HG03521 (cell line): ENCODE results near the gene HECW1.
"Not testable (repeated sequence)": the region's sequence is repeated elsewhere in the genome, so short reads cannot be mapped to it uniquely, and the experiment has no call there.

Source experiments
- ATAC-seq: cut with Tn5 transposase; IDR thresholded peaks from one replicate; pipeline ENCODE4 v1.9.1; 2021; ENCODE audit warnings: mild to moderate bottlenecking, moderate library complexity; ENCODE audit not compliant: unreplicated experiment

The HECW1 gene

DNA sequence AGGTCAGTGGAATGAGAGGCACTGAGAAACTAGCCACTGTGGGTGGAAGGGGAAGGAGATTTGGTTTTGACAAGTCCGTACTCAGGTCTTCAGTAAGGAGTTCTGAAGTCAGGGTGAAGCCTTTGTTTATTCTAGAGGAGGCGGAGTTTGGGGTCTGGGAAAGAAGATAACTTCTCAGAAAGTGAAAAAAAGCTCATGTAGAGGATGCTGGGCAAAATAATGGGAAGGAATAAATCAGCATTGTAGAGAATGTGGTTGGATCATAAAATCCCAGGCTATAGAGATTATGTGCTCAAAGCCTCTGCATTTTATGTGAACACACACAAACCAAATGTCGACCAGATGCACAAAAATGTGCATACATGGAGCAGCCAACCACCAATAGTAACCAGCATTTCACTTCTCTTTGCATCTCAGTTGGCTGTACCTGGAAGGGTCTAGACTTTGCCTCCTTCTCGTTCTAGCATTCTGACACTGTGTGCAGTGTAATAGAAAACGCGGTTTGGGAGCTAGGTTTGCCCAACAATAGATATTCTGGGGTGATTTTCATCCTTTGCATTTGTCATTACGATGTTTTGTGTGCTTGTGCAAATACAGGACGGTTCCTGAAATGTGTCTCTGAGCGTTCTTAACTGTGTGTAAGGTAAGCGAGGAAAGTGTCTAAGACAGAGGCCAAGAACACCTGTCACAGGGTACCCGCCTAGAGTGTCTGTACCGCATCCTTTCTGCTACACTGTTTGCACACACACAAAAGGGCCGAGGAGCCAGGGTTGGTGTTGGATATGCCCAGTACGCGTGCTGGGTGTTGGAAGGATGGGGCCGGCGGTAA lies 603 bp upstream of the HECW1 start:
- no peak for ATAC-seq

DNA sequence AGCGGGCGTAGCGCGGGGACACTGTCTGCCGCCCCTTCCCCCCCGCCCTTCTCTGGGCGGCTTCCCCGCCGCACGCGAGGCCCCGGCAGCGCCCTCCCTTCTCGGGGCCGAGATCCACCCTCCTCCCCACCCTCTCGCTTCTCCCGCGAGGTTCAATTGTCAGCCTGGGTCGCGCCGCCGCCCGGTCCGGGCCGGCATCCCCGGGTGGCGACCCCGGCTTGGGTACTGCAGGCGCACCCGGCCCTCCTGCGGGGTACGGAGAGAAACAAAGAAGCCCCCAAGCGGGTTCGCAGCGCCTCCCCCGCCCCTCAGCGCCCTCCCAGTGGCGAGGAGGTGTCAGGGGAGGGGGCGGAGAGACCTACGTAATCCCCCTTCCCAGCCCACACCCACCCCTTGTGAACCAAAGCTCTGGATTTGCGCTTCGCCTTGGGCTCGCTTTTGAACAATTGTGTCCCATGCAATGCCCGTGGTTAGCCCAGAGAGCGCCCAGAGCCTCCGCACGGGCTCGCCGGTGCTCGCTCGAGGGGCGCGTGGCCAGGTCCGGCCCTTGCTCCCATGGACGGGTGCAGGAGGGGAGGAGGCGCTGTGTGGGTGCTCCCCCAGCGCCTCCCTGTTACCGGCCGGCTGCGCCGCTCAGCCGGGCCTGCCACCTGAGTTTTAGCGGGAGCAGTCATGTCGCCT lies 634 bp downstream of the HECW1 start:
- ATAC-seq: no peak

DNA sequence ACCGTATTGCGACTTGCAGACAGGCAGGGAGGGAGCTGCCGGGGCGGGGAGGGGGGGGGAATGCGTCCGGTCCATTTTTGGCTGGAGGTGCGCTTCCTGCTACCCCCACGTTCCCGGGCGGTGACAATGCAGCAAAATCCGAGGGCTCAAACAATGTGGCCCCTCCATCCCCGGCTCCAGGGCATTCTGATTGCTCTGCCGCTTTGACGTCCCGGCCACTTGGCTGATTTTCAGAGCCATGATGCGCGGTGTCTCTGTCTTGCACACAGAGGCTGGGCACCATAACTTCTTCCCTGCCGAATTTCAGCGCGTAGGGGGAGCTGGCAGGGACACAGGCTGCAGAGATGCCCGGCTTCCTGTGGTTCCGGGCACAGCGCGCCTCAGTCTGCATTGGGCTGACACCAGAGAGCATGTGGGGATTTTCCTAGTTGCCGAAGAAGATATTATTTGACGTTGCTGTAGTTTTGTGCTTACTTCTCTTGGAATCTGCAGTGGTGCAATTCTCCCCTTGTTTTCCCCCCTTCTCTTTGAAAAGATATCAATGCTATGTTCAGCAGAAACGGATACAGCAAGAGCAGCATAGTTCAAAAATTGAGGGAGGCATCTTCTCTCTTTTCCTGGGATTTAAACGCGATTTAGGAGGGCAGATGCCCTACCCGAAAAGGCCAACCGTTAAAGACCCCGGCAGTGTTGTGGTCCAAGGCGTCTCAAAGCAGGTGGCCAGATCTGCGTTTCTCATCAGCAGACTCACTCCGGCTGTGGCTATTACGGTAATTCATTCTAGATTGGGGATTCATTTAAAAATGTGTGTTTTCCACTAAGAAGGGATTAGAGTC lies 1.4 kb downstream of the HECW1 start:
- ATAC-seq: no peak

DNA sequence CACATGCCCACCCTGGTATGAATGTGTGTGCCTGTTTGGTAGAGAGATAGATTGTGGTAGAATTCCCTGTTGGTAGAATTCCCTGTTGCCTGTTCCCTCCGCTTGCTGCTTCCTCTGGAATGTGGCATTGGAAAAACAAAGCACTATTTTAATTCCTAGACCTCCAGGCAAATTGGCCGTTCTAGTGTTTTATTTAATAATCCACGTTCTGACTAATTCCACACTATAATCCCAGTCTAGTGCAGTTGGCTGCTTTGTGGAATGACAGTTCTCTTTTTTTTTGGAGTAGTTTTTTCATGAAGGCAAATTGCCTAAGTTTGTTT lies 2.0 kb downstream of the HECW1 start:
- no peak for ATAC-seq

DNA sequence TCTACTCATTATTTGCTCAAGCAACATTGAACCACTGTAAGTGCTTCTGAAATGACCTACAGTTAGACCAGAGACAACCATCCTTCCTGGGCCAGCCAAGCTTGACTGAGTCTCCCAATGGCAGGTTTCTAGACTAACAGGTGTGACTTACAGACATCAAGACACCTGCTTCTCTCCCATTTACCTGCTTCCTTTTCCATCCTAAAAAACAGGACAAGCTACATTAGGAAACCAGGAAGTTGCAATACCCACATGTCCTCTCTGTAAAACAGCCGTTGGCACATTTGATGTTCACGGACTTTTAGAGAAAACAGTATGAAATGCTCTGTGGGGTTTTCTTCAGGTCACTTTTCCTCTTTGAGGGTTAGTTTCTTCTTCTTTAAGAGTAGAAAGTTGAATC lies 4.0 kb downstream of the HECW1 start:
- no peak for ATAC-seq

DNA sequence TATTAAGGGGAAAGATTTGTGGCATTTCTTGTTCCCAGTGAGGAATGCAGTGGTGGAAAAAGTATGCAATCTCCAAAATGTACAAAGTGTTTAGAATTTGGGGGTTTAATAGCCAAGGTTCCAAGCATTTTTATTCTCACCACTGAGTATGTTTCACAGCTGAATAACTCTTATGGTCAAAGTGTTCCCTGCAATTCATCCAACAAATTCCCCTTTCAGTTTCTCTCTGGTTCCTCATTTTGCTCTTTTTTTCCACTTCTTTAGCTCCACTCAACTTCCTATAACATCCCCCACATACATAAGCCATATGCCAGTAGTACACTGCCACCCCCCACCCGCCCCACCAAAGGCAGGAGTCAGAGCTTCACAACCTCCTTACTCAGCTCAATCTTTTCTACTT lies 4.6 kb downstream of the HECW1 start:
- ATAC-seq: no peak

DNA sequence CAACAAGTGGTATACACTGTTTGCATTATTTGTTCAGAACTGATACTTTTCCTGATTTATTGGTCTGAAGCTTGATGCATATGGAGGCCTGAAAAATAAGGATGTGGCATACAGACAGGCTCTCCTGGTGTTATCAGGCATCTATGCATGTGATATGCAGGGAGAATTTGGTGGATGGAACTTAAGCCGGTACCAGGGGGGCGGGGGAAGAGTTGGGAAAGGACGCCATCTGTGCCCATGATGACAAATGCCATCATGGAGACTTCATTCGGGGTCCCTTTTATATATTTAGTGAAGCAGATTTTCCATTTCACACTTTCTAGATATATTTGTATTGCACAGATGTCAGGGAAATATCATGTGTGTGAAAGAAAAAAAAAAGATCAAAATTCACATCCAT lies 5.4 kb downstream of the HECW1 start:
- ATAC-seq: no peak

DNA sequence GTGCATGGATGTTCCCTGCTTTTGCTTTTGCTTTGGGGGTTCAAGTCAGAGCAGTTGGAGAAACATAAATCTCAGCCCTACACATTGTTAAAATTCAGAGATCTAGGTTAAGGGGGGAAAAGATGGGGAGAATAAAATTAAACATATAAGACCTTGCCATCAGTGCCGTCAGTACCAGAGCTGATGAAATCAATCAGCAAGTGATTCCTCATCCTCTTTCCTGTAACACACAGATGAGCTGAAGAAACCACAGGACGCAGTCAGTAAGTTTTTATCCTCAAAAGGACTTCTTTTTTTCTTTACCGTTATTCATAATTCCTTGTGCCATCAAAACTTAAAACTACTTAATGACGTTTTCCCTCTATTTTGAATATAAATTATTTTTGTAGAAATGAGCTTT lies 5.9 kb downstream of the HECW1 start:
- ATAC-seq: no peak

DNA sequence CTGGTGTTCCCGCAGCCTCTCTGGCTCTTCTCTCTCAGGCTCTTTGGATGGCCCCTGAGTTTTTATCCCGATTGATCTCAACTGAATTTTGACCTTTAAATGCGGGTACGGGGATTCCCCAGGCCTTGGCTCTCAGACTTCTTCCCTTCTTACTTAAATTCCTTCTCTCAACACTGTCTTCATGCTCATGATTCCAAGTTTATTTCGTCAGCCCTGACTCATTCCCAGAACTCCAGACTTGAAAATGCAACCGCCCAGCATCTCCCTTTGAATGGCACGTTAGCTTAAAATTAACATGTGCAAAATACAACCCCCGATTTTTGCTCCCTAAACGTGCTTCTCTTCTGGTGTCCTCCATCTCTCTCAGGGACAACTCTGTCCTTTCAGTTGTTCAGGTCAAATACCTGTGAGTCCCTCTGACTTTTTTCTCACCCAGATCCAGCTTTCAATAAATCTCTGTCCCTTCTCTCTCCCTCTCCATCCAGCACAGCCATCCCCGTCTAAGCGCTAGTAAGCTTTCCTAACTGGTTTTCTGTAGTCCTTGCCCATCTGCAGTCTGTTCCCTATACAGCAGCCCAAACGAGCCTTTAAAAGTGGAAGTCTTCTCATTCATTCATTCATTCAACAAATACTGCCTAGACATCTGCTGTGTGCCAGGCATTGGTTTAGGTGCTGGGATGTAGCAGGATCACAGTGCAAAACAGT lies 7.1 kb downstream of the HECW1 start:
- ATAC-seq: no peak

DNA sequence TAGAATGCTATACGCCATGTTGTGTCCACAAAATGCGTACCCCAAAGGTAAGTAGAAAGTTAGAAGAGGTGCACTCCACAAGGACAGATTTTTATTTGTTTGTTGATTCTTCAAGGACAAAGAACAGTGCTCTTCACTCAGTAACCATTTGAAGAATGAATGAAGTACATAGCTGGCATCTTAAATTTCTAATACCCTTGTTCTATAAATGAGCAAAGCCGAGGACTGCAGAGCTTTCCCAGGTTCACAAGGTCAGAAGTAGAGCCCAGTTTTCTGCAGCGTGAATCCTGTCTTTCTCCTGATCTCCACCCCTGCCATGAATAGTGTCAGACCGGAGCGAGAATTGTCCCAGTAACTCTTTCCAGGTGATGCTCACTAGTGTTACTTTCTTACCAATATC lies 9.5 kb downstream of the HECW1 start:
- no peak for ATAC-seq

DNA sequence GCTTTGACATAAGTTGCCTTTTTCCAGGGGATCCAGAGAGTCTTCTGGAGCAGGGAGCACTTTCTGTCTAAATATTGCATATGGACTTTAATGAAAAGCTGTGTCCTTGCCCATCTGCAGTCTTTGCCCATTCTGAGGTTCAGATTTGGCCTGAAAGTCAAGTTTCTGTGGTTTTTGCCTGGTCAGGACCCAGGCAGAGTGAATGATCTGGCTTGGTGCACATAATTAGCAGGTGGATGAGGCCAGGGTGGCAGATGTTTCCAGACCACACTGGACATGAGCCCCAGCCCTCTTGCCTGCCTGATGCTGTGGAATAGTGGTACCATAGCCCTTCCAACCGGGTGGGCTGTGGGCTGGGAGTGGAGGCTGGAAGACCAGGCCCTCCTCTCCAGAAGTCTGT lies 11.0 kb downstream of the HECW1 start:
- ATAC-seq: no peak

DNA sequence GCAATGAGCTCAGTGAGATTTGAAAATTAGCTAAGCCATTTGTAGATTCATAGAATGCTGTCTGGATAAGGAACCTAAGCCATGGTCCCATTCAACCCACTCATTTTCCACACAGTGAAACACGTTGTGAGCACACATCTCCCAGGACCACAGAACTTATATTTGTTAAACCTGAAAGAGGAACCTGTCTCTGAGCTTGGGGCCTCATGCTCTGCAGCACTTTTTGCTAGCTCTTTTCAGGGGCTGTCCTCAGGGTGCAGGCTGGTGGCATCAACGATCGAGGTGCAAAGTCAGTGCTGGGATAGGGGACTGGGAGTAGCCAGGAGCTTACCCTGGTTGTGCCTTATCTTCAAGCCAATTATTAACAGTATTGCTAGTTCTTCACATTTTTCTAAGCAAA lies 11.9 kb downstream of the HECW1 start:
- ATAC-seq: no peak

DNA sequence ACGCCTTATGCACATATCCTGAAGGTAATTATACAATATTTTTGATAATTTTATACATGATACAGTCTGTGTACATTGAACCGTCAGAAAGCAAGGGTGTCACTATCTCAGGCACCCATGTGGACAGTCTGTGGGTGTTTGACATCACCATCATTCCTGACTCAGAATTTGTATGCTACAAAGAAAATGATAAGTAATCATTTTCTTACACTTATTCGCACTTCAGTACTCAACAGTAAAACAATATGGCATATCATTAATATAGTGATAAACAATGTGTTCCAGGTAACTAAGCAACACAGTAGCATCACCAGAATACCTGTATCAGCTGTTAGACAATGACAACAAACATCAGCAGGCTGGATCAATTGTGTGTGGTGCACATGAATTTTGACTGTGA lies 17.9 kb downstream of the HECW1 start:
- ATAC-seq: no peak

DNA sequence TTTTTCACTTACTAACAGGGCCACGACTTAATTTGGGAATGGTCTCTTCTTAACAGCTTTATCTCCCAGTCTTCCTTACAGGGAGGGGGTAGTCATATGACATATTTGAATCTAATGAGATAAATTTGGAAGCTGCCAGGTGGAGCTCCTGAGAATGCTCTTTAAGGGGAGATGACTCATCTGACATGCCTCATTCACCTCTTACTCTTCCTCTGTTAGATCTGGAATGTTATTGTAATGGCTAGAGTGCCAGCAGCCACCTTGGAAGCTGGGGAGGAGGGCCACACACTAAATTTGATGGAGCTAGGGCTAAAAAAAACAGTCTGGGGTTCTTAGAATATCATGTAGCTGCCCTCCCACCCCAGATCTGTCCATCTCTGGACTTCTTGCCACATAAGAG lies 22.7 kb downstream of the HECW1 start:
- ATAC-seq: no peak

DNA sequence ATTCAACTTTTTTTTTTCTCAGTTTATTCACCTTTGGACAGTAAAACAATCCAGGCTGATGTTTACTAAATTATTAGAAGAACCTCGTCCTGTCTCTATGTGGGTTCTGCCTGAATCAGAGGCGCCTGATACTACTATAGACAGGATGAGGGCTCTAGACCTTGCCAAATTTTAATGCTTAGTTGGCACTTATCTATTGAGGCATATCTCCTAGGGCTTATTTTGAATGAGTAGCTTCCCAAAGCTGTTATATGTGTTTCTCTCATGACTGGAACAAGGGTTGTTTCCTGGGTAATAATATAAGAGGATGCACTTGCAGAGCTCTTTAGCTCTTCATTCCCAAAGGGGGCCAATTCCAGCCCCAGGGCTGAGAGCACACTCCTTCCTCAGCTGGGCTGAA lies 23.6 kb downstream of the HECW1 start:
- ATAC-seq: no peak

DNA sequence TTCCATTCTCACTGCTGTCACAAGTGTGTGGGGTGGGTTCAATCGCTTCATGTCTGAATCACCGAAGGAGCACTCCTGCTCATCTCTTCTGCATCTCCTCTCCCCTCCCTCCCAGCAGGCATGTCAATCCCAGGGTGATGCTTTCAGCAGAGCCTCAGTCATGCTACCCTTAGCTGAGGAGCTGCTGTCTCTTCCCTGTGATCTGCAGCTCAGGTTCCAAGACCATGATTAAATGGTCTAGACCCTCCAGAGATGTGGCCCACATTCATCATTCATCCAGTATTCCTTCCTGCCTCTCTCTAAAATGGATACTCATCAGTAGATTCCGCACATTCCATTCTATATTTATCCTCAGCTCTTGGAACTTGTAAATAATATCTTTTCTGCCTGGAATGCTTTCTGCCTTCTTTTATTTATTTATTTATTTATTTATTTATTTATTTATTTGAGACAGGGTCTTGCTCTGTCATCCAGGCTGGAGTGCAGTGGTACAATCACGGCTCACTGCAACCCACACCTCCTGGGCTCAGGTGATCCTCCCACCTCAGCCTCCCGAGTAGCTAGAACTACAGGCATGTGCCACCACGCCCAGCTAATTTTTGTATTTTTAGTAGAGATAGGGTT lies 24.8 kb downstream of the HECW1 start:
- not testable (repeated sequence) for ATAC-seq

DNA sequence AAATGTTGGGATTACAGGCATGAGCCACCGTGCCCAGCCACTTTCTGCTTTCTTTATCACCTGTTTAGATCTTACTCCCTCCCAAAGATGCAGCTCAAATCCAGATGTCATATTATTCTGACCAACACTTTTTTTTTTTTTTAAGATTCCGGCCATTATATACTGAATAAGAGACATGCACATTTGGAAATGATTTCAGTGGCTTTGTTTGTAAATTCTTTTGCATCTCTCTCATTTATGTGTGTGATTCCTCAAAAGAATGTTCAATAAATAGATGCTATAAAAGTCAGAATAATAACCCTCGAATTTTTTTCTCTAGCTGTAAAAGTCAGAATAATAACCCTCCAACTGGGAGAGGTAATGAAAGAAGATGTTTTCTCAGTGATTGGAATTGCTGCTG lies 25.4 kb downstream of the HECW1 start:
- ATAC-seq: no peak

DNA sequence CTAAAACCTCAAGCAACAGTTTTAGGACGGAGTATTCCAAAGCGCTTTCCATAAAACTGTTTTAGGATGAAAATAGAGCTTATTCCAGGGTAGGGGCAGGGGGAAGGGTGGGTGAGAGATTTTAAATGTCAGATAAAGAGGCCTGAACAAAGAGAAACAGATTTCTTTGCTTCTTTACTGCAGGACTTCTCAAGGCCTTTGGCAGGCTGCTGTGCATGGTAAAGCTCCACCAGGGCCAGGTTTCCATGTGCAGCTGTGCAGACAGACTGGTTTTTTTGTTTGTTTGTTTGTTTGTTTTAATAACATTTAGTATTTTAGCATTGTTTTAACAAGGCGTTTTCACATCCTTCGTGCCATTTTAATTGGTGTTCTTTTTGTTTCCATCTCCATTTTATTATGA lies 26.3 kb downstream of the HECW1 start:
- no peak for ATAC-seq

DNA sequence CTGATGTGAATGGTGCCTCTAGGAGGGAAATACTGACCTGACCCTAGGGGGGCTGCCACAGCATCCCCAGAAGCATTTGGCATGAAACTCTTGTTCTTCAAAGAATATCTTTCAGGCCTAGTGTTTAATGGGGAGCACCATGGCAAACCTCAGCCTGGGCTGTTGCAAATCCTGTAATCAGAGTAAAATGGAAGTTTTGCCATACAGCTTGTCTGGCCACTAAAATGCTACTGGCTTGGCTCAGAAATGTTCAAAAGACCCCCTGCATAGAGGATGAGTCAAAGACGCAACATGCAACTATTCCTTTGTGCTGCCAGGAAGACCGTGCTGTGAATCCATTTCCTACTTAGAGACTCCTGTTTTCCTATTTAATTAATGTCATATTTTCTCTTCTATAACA lies 26.7 kb downstream of the HECW1 start:
- no peak for ATAC-seq

DNA sequence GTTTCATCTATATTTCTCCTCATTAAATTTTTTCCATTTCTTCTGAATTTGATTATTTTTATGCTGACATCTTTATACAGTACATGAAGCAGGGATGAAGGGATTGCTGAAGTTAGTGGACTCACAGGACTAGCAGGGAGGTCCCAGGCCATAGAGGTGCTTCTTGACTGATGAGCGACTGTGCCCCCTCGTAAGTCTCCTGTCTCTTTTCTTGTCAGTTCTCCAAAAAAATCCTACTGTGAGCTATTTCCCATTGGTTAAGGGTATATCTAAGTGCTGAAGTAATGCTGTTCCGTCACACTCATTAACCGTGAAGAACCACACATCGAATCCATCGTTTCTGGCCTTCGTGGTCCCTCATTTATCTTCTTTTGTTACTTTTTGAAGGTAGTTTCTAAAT lies 27.7 kb downstream of the HECW1 start:
- ATAC-seq: no peak

DNA sequence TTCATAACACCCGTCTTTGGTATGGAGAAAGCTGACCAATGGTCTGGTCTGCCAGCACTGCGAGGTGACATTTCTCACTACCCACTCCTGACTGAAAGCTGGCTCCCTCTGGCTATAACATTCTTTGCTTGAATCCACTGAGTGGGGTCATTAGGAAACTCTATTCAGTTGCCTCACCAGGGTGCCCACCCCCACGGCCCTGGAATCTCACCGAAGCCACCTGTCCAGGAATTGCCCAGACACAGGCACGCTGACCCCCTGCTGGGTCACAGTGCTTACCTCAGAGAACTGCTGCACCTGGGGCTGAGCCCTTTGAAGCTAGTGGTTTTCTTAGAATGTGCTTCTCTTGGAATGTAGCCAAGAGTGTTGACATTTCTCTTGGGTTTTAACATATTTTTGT lies 28.6 kb downstream of the HECW1 start:
- ATAC-seq: no peak
